Left kidney (tissue), 2 donors: ENCODE measurements around the gene ZNF841. TPM values are rescaled to one million over a fixed set of nuclear protein-coding genes. Genes with fewer than 3 reads are reported as not detected.
A peak's percentile ranks its signal among the peaks of the same experiment; 100 is the strongest.
"Not testable (repeated sequence)": the region's sequence is repeated elsewhere in the genome, so short reads cannot be mapped to it uniquely, and the experiment has no call there.

Source experiments
- DNase-seq: peaks from one replicate; pipeline ENCODE4 v3.0.0-alpha.2; 2013
- polyA plus RNA-seq: library from polyadenylated mRNA; unstranded; fragments of 120-200 nt; gene quantifications from one replicate; pipeline ENCODE4 v1.2.1, GENCODE V29; 2013; ENCODE audit not compliant: insufficient read length

Gene ZNF841
- polyA plus RNA-seq, 1 donor: 27.5 TPM

DNA sequence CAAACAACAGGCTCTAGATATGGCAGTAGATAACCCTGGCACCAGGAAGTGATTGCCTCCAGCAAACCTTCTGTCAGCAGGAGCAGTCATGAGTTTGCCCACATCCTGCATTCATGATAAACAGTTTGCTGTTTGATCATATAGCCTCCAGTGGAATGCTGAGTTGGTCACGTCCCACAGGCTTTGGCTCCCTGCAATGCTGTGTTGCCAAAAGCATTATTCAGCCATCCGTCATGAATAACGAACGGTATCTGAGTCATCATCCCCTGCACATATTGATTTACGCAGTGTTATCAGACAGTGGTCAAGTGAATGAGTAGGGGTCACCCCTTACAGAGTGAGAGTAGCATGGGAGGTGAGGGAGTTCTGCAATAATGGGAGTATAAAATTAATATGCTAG lies 25.1 kb downstream of the ZNF841 start:
- no peak for DNase-seq

DNA sequence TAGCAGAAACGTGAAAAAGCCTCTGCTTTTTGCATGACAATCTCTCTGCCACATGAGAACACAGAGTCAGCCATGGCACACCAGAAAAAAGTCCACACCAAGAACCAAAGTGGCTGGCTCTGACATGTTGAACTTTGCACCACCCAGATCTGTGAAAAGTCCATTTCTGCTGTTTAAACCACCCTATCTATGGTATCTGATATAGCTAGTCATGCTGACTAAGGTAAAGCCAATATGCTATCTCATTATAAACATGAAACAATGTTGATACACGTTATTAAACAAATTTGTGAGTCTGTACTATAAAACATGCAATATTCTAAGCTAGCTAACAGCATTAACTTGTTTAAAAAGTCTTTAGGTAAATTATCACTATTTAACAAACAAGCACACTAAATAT lies 25.9 kb downstream of the ZNF841 start:
- DNase-seq: no peak

DNA sequence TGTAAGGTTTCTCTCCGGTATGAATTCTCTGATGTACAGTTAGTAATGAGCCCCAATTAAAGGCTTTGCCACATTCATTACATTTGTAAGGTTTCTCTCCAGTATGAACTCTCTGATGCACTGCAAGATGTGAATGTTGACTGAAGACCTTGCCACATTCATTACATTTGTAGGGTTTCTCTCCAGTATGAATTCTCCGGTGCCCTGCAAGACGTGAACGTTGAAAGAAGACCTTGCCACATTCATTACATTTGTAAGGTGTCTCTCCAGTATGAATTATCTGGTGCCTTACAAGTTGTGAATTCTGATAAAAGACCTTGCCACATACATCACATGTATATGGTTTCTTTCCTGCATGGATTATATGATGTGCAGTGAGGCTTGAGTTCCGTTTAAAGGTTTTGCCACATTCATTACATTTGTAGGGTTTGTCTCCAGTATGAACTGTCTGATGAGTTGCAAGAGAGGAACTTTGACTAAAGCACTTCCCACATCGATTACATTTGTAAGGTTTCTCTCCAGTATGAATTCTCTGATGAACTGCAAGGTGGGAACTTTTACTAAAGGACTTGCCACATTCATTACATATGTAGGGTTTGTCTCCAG lies 29.2 kb downstream of the ZNF841 start:
- no peak for DNase-seq

DNA sequence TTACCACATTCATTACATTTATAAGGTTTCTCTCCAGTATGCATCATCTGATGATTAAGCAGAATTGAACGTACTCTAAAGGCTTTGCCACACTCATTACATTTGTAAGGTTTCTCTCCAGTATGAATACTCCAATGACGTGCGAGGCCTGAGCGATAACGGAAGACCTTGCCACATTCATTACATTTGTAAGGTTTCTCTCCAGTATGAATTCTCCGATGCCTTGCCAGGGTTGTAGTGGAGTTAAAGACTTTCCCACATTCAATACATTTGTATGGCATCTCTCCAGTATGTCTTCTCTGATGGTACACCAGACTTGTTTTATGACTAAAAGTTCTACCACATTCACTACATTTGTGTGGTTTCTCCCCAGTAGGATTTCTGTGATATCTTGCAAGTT lies 30.2 kb downstream of the ZNF841 start:
- DNase-seq: no peak

DNA sequence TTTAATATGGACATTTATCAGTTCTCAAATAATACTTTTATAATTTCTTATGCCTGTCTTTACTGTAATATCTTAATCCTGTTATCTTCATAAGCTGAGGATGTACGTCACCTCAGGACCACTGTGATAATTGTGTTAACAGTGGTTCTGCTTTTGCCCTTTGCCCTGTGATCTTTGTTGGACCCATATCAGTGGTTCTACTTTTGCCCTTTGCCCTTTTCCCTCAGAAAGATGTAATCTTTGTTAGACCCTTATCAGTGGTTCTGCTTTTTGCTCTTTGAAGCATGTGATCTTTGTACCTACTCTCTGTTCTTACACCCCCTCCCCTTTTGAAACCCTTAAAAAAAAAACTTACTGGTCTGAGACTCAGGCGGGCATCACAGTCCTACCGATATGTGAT lies 39.1 kb downstream of the ZNF841 start:
- not testable (repeated sequence) for DNase-seq

DNA sequence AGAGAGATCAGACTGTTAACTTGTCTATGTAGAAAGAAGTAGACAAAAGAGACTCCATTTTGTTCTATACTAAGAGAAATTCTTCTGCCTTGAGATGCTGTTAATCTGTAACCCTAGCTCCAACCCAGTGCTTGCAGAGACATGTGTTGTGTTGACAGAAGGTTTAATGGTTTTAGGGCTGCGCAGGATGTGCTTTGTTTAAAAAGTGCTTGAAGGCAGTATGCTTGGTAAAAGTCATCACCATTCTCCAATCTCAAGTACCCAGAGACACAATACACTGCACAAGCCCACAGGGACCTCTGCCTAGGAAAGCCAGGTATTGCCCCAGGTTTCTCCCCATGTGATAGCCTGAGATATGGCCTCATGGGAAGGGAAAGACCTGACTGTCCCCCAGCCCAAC lies 43.8 kb downstream of the ZNF841 start:
- not testable (repeated sequence) for DNase-seq

DNA sequence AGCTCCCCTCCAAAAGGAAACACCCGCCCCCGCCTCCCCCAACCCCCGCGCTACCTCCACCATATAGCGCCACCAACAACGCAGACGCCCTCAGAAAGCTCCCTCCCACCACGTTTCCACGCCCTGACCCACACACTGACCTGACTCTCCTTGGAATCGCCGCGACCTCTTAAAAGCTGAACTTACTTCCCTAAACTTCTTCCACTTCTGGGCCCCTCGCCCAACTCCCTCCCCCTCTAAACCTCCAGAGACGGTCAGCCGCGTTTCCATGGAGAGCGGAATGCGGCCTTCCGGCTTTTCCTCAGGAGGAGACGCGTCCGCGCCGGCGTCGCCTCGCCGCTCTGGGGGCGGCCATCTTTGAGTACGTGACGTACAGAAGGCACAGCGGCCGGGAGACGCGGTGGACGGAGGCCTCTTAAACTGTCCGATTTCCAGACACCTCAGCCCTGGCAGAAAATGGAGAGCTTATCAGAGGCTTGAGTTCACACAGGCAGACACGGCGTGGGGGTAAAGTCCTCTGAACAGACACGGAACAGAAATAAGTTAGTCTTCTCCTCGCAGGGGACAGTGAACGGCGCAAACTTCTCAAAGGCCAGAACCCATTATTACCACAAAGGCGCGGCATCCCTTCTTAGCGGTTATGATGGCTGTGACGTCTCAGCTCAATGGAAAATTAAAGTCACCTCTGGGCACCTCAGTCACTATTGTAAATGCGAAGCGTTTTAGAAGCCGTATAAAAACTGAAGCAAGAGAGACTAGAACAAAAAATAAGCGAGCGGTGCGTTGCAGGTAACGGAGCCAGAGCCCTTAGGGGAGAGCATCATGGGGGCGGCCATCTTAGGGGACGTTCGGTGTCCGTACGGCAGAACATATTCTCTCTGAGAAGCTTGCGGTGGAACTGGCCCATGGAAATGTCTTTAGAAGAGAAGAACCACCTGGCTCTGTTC lies 46.7 kb downstream of the ZNF841 start, which contains the start of gene ZNF432:
Gene ZNF432, minus strand, starts transcription at position 284 of the 947 bp plus-strand sequence. CDS start 1,970 bp downstream, outside the sequence.
- peak; percentile 96 for DNase-seq

DNA sequence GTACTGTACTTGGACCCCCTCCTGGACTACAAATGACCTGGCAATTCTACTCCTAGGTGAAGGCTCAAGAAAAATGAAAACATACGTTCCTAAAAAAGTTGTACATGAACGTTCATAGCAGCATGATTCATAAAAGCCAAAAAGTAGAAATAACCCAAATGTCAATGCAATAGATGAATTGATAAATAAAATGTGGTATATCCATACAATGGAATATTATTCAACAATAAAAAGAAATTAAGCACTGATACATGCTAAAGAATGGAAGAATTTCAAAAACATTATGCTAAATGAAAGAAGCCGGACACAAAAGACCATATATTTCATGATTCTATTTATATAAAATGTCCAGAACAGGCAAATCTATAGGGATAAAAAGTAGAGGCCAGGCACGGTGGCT lies 56.4 kb downstream of the ZNF841 start:
- no peak for DNase-seq

DNA sequence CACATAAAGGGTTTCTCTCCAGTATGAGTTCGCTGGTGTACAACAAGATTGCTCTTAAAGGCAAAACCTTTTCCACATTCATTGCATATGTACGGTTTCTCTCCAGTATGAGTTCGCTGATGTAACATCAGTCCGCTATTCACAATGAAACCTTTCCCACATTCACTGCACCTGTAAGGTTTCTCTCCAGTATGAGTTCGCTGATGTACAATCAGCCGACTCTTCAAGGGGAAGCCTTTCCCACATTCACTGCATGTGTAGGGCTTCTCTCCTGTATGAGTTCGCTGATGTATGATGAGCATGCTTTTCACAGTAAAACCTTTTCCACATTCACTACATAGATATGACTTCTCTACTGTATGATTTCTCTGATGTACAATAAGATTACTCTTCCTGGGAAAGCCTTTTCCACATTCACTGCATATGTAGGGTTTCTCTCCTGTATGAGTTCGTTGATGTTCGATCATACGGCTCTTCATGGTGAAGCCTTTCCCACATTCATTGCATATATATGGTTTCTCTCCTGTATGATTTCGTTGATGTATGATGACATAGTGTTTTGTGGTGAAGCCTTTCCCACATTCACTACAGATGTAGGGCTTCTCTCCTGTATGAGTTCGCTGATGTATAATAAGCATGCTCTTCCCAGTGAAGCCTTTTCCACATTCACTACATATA lies 61.4 kb downstream of the ZNF841 start:
- DNase-seq: no peak

DNA sequence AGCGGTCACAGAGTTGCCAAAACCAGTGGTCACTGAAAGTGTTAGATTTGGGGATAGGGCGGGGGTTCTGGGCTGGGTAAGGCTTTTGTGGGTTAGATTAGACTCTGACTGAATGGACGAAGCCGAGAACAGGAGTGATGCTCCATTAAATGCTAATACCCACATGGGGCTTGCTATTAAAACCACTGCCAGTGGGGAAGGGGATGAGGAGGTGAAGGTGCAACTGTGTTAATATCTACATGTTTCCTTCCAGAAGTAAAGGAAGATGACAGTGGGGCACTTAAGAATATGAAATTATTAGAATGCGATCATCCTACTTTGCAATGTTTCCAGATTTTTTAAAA lies 66.8 kb downstream of the ZNF841 start:
- DNase-seq: no peak

DNA sequence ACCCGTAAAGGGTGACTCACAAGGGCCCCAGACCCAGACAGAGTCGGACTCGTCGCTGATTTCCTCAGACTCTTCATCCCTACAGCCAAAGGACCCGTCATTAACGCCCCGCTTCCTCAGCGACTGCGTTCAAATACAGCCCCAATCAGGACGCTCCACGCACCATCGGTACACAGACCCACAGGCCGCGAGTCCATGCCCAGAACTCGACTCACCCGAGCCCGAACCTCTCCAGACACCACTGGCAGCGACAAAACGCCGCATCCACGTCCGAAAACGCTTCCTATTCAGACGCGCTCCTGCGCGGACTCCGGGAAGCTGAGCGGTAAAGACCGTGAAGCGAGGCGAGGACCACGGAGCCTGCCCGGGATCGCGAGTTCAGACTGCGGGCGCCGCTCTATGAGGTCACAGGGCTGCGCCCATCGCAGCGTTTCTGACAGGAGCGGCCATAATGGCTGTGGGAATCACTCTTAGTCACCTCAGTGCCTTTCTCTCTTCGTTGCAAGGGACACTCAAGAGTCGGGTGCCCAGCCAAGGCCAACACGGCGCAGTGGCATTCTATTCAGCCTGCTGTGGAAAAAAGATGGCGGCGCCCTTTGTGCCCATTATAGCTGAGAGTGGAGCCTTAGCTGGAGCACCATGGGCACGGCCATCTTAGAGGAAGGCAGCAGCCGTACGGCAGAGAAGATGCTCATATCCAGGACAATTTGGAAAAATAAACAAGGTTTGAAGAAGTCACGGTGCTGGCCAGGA lies 67.4 kb downstream of the ZNF841 start, which contains the start of gene ZNF614:
Gene ZNF614, minus strand, starts transcription at position 353 of the 753 bp plus-strand sequence. CDS start 2,634 bp downstream, outside the sequence.
- DNase-seq: peak; percentile 91

DNA sequence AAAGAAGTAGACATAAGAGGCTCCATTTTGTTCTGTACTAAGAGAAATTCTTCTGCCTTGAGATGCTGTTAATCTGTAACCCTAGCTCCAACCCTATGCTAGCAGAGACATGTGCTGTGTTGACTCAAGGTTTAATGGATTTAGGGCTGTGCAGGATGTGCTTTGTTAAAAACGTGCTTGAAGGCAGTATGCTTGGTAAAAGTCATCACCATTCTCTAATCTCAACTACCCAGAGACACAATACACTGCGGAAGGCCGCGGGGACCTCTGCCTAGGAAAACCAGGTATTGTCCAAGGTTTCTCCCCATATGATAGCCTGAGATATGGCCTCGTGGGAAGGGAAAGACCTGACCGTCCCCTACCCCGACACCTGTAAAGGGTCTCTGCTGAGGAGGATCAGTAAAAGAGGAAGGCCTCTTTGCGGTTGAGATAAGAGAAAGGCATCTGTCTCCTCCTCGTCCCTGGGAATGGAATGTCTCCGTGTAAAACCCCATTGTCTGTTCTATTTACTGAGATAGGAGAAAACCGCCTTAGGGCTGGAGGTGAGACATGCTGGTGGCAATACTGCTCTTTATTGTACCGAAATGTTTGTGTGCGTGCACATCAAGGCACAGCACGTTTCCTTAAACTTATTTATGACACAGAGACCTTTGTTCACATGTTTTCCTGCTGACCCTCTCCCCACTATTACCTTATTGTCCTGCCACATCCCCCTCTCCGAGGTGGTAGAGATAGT lies 69.1 kb downstream of the ZNF841 start:
- not testable (repeated sequence) for DNase-seq

DNA sequence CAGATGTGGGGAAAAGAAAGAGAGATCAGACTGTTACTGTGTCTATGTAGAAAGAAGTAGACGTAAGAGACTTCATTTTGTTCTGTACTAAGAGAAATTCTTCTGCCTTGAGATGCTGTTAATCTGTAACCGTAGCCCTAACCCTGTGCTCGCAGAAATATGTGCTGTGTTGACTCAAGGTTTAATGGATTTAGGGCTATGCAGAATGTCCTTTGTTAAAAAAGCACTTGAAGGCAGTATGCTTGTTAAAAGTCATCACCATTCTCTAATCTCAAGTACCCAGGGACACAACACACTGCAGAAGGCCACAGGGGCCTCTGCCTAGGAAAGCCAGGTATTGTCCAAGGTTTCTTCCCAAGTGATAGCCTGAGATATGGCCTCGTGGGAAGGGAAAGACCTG lies 71.1 kb downstream of the ZNF841 start:
- DNase-seq: not testable (repeated sequence)

DNA sequence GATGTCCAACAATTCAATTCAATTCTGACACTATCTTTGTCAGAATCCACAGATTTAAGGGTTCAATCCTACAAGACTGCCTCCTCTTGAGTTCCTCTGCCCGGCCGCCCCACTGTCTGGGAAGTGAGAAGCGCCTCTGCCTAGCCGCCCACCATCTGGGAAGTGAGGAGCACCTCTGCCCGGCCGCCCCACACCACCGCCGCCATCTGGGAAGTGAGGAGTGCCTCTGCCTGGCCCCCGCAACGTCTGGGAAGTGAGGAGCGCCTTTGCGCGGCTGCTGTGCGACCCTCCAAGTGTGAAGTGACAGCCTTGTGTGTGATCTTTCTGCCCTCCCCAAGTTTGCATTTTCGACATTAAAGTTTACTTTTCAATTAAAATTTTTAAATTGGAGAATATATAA lies 73.4 kb downstream of the ZNF841 start:
- no peak for DNase-seq

DNA sequence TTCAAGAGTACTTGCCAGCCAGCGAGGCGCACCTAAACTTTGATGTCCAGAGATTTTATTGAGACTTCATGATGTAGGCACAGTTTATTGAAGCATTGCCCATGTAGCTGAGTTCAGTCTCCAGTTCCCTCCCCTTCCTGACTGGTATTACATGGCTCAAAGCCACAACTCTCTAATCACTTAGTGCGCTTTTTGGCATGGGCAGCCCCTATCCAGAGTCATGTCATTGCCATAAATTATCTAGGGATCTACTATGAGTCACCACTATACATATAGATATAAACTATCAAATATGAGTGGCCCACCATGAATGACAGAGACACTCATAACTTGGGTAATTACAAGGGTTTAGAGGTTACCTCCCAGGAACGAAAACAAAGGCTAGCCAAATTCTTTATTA lies 75.1 kb downstream of the ZNF841 start:
- DNase-seq: no peak

Other genes starting within 250 kb of the ZNF841 start
- 45.9 TPM for gene ZNF577, start 207.8 kb downstream of the ZNF841 start, polyA plus RNA-seq
- 33.5 TPM for gene ZNF649, start 190.7 kb downstream of the ZNF841 start, polyA plus RNA-seq
- 15.0 TPM for gene ZNF613, start 168.3 kb downstream of the ZNF841 start, polyA plus RNA-seq
- gene ZNF350, start 108.9 kb downstream of the ZNF841 start, polyA plus RNA-seq: 22.2 TPM
- 24.1 TPM for gene ZNF615, start 87.6 kb downstream of the ZNF841 start, polyA plus RNA-seq
- 20.0 TPM for gene ZNF614, start 67.4 kb downstream of the ZNF841 start, polyA plus RNA-seq
- 26.6 TPM for gene ZNF432, start 46.9 kb downstream of the ZNF841 start, polyA plus RNA-seq
- gene ZNF616, start 44.2 kb upstream of the ZNF841 start, polyA plus RNA-seq: 24.0 TPM
- gene ZNF836, start 75.9 kb upstream of the ZNF841 start, polyA plus RNA-seq: 19.2 TPM
- gene PPP2R1A, start 94.3 kb upstream of the ZNF841 start, polyA plus RNA-seq: 396 TPM
- 22.0 TPM for gene ZNF766, start 173.8 kb upstream of the ZNF841 start, polyA plus RNA-seq
- 18.3 TPM for gene ZNF480, start 201.4 kb upstream of the ZNF841 start, polyA plus RNA-seq
- gene ZNF610, start 240.5 kb upstream of the ZNF841 start, polyA plus RNA-seq: 14.9 TPM